WI38 (cell line): ENCODE data around the gene ESR1.

Experiments
- H3K4me3 ChIP-seq: 2 replicates; pipeline ENCODE4 v1.5.1; 2011; ENCODE audit warnings: low read depth, mild to moderate bottlenecking, control low read depth, low read length
- TF ChIP-seq, protein P1 (sequence below): IDR thresholded peaks from 2 replicates; pipeline ENCODE4 v1.5.1; 2012; ENCODE audit warnings: low read depth, mild to moderate bottlenecking, control low read depth, low read length

Gene ESR1

DNA sequence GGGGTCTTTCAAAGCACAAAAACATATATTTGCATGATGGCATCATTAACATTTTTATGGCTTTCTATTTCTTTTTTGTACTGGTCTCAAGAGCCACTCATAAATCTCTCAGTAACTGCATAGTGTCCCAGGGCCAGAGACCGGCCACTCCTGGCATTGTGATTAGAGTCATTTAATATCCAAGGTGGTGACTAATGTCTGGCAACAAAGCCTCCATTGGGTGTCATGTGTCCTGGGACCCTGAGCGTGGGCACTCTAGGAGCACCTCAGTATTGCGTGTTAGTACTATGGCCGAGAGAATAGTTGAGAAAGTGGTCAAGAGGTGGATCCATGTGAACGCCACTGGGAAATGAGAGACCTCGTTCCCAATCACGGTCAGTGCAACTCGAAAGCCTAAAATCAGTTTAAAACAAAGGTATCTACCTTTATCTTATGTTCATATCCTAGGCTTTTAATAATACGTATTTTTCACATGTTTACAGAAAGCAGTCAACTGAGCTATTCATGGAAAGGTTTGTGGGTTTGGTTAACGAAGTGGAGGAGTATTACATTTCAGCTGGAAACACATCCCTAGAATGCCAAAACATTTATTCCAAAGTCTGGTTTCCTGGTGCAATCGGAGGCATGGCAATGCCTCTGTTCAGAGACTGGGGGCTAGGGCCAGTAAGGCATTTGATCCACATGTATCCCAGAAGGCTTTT lies 2.7 kb upstream of the ESR1 start:
- H3K4me3 ChIP-seq, result no peak overlapping the region
- TF ChIP-seq, protein P1, sequence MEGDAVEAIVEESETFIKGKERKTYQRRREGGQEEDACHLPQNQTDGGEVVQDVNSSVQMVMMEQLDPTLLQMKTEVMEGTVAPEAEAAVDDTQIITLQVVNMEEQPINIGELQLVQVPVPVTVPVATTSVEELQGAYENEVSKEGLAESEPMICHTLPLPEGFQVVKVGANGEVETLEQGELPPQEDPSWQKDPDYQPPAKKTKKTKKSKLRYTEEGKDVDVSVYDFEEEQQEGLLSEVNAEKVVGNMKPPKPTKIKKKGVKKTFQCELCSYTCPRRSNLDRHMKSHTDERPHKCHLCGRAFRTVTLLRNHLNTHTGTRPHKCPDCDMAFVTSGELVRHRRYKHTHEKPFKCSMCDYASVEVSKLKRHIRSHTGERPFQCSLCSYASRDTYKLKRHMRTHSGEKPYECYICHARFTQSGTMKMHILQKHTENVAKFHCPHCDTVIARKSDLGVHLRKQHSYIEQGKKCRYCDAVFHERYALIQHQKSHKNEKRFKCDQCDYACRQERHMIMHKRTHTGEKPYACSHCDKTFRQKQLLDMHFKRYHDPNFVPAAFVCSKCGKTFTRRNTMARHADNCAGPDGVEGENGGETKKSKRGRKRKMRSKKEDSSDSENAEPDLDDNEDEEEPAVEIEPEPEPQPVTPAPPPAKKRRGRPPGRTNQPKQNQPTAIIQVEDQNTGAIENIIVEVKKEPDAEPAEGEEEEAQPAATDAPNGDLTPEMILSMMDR, result no peak

DNA sequence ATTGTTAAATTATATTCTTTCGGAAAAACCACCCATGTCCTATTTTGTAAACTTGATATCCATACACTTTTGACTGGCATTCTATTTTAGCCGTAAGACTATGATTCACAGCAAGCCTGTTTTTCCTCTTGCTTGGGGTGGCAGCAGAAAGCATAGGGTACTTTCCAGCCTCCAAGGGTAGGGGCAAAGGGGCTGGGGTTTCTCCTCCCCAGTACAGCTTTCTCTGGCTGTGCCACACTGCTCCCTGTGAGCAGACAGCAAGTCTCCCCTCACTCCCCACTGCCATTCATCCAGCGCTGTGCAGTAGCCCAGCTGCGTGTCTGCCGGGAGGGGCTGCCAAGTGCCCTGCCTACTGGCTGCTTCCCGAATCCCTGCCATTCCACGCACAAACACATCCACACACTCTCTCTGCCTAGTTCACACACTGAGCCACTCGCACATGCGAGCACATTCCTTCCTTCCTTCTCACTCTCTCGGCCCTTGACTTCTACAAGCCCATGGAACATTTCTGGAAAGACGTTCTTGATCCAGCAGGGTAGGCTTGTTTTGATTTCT lies 2.1 kb upstream of the ESR1 start:
- H3K4me3 ChIP-seq, result no peak overlapping the region
- TF ChIP-seq, protein P1, result no peak

DNA sequence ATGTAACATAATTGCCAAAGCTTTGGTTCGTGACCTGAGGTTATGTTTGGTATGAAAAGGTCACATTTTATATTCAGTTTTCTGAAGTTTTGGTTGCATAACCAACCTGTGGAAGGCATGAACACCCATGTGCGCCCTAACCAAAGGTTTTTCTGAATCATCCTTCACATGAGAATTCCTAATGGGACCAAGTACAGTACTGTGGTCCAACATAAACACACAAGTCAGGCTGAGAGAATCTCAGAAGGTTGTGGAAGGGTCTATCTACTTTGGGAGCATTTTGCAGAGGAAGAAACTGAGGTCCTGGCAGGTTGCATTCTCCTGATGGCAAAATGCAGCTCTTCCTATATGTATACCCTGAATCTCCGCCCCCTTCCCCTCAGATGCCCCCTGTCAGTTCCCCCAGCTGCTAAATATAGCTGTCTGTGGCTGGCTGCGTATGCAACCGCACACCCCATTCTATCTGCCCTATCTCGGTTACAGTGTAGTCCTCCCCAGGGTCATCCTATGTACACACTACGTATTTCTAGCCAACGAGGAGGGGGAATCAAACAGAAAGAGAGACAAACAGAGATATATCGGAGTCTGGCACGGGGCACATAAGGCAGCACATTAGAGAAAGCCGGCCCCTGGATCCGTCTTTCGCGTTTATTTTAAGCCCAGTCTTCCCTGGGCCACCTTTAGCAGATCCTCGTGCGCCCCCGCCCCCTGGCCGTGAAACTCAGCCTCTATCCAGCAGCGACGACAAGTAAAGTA lies 547 bp upstream of the ESR1 start:
- no peak overlapping the region for H3K4me3 ChIP-seq
- TF ChIP-seq, protein P1, result no peak

DNA sequence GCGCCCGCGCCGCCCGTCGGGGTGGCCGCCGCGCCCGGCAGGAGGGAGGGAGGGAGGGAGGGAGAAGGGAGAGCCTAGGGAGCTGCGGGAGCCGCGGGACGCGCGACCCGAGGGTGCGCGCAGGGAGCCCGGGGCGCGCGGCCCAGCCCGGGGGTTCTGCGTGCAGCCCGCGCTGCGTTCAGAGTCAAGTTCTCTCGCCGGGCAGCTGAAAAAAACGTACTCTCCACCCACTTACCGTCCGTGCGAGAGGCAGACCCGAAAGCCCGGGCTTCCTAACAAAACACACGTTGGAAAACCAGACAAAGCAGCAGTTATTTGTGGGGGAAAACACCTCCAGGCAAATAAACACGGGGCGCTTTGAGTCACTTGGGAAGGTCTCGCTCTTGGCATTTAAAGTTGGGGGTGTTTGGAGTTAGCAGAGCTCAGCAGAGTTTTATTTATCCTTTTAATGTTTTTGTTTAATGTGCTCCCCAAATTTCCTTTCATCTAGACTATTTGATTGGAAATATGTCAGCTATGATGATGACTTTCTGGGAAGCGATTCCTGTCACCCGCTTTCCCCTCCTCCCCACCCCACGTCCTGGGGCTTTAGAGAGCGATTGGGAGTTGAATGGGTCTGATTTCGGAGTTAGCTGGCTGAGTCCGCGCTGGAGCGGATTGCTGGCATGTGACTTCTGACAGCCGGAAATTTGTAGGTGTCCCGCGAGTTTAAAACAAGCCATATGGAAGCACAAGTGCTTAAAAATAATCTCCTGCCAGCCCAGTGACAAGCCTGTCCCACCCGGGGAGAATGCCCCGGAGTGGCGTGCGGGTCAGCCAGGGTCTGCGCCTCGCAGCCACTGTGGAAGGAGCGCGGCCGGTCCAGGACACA lies 1.1 kb downstream of the ESR1 start:
- TF ChIP-seq, protein P1, result no peak
- no peak overlapping the region for H3K4me3 ChIP-seq

DNA sequence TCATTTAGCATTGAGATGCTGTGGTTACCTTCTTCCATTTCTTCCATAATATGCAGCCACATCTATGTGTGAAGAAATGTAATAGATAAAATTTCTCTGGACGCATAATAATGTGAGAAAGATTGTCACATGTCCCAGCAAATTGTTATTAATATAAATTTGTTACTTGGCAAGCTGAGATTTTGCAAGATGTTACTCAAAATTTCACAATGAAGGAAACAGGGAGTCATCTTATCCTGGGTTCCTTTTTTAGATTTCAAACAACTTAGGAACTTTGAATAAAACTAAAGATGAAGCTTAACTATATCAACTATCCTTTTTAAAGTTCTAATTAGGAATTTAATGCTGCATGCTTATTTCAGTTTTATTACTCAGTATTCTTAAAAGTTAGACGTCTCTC lies 3.6 kb downstream of the ESR1 start:
- H3K4me3 ChIP-seq, result no peak overlapping the region
- TF ChIP-seq, protein P1, result no peak

DNA sequence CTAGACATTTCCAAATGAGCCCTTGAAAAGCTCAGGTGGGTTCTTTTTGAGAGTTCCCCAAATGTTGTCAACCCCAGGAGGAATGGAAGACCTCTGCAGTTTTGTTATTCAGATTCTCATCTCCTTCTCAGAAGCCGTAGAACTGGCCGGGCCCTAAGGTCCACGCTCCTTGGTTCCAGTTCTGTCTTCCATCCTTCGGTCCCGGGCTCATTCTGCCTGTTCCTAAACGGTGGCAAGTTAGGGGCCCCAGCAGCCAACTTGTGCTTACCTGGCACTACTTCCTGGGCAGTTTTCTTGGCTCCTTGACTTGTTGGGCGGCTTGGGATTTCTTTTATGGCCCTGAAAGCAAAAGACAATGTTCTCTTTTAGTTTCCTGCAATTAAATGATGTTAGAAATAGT lies 6.4 kb downstream of the ESR1 start:
- no peak overlapping the region for H3K4me3 ChIP-seq
- TF ChIP-seq, protein P1, result no peak
